Measurements from ENCODE around the gene WDR47. TPM values are rescaled to one million over a fixed set of nuclear protein-coding genes. Genes with fewer than 3 reads are reported as not detected.

WDR47 gene
- polyA plus RNA-seq, 2 of the 4 experiments (the other 2 are of a cell fraction) = 5.5 to 10.8 TPM

DNA sequence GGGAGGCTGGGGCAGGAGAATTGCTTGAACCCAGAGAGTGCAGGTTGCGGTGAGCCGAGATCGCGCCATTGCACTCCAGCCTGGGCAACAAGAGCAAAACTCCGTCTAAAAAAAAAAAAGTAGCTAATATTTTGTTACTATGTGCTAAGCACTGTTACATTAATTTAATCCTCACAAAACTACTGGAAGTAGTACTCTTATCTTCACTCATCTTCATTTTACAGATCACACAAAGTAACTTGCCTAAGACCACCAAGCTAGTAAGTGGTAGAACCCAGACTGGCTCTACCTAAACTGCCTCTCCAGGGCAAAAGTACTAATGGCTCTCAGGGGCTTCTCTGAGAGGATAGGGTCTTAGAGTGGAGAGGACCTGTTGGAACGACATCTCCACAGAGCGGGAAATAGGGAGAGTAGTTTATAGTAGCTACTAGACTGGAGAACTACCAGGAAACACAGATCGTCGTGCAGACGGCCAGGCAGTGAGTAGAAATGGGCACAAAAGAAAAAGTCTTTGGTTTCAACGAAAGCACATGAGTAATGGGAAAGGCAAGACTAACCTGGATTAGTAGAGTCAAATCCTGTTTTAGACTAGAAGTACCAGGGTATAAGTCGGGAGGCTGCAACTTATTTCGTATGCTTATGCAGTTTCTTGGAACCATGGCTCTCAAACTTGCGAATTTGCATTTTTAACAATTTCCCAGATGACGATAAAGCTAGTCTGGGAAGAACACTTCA, 80.0 kb downstream of the WDR47 start:
- ATAC-seq = no peak
- CTCF ChIA-PET = no interaction called here
- Histone ChIP-seq H3K9me3 (no peaks in the 10 kb centered on the region), H3K4me2 (peak overlapping the region; percentile 71), H3K27ac (peak overlapping the region; percentile 78 to 91; a peak in 4 of 6 replicates), H3K4me3 (peak overlapping the region; percentile 62), H3K4me1 (peaks cover 11% of the 10 kb centered on the region; the same call in 2 of the 3 replicates)
- no peak for FAIRE-seq
- TF ChIP-seq, protein P1, sequence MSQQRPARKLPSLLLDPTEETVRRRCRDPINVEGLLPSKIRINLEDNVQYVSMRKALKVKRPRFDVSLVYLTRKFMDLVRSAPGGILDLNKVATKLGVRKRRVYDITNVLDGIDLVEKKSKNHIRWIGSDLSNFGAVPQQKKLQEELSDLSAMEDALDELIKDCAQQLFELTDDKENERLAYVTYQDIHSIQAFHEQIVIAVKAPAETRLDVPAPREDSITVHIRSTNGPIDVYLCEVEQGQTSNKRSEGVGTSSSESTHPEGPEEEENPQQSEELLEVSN (IDR thresholded peaks at IDR 0.05; ENCODE audit: borderline replicate concordance, low read depth) = no peak
- TF ChIP-seq ESRRA (IDR thresholded peaks at IDR 0.05; ENCODE audit: borderline replicate concordance, low read length) (no peak), HDAC2 (IDR thresholded peaks at IDR 0.05) (no peak), HOXB5 (CRISPR knock-in tag; IDR thresholded peaks at IDR 0.05) (no peak)
- POLR2A ChIA-PET = interaction anchor here (0.8 to 1.4 kb wide), 2 partner anchors 80 to 138 kb away, joined by 3 to 10 read pairs; partner anchors contain the start of gene WDR47
- DNase-seq (ENCODE audit: low read depth in 1 of 2, low spot score in 1 of 2) = no peak
- WGBS (ENCODE audit: missing lambda C conversion rate) = 87% methylated on average over 15 of the region's 15 CpGs

DNA sequence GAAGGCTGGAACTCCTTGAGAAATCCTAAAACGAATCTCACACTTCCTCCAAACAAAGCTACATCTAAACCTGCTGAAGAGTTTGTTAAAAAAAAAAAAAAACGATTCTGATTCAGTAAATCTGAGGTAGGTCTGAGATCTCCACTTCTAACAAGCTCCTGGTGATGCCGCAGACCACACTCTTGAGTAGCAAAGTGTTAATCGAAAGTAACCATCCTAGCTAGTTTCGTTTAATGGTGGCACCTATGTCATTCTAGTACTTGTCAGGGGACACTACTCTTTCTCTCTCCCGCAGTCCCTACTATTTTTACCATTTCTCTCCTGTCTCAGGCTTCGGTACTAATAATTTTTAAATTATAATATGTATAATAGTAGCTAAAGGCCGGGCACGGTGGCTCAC, 80.7 kb downstream of the WDR47 start:
- WGBS (ENCODE audit: missing lambda C conversion rate) = 84% methylated on average over 9 of the region's 9 CpGs
- ChIA-PET POLR2A (interaction anchor here (0.8 kb wide), 1 partner anchor 81 kb away, joined by 3 read pairs; the partner anchor contains the start of gene WDR47), CTCF (no interaction called here)
- Histone ChIP-seq H3K4me3 (no peak overlapping the region), H3K27ac (no peak overlapping the region), H3K4me1 (peaks cover 11% of the 10 kb centered on the region; the same call in 2 of the 3 replicates), H3K9me3 (no peaks in the 10 kb centered on the region), H3K4me2 (no peak overlapping the region)
- no peak for ATAC-seq
- DNase-seq (ENCODE audit: low read depth in 1 of 2, low spot score in 1 of 2) = no peak
- FAIRE-seq = no peak
- TF ChIP-seq, protein P2, sequence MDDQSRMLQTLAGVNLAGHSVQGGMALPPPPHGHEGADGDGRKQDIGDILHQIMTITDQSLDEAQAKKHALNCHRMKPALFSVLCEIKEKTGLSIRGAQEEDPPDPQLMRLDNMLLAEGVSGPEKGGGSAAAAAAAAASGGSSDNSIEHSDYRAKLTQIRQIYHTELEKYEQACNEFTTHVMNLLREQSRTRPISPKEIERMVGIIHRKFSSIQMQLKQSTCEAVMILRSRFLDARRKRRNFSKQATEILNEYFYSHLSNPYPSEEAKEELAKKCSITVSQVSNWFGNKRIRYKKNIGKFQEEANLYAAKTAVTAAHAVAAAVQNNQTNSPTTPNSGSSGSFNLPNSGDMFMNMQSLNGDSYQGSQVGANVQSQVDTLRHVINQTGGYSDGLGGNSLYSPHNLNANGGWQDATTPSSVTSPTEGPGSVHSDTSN (IDR thresholded peaks at IDR 0.05) = no peak
- TF ChIP-seq, protein P3, sequence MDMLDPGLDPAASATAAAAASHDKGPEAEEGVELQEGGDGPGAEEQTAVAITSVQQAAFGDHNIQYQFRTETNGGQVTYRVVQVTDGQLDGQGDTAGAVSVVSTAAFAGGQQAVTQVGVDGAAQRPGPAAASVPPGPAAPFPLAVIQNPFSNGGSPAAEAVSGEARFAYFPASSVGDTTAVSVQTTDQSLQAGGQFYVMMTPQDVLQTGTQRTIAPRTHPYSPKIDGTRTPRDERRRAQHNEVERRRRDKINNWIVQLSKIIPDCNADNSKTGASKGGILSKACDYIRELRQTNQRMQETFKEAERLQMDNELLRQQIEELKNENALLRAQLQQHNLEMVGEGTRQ (IDR thresholded peaks at IDR 0.05) = no peak
- TF ChIP-seq GATA3 (IDR thresholded peaks at IDR 0.05; ENCODE audit: borderline replicate concordance) (no peak), CBX2 (IDR thresholded peaks at IDR 0.05; ENCODE audit: borderline replicate concordance, low read depth) (no peak), HOXA7 (CRISPR knock-in tag; IDR thresholded peaks at IDR 0.05) (no peak), HEYL (CRISPR knock-in tag; IDR thresholded peaks at IDR 0.05) (no peak), PHF8 (IDR thresholded peaks at IDR 0.05; ENCODE audit: borderline replicate concordance, low read depth) (no peak), HOXB13 (CRISPR knock-in tag; IDR thresholded peaks at IDR 0.05; ENCODE audit: low read depth) (no peak), ZC3H11A (IDR thresholded peaks at IDR 0.05) (no peak), EHMT2 (IDR thresholded peaks at IDR 0.05; ENCODE audit: low read depth) (no peak), NFE2L2 (conservative IDR thresholded peaks at IDR 0.05; ENCODE audit: low read length) (no peak), KDM1A (IDR thresholded peaks at IDR 0.05; ENCODE audit: low read depth) (no peak), BHLHE40 (IDR thresholded peaks at IDR 0.05; ENCODE audit: low read depth, low read length) (no peak)
- TF ChIP-seq, protein P1 (IDR thresholded peaks at IDR 0.05; ENCODE audit: borderline replicate concordance, low read depth) = no peak
- TF ChIP-seq, protein P4, sequence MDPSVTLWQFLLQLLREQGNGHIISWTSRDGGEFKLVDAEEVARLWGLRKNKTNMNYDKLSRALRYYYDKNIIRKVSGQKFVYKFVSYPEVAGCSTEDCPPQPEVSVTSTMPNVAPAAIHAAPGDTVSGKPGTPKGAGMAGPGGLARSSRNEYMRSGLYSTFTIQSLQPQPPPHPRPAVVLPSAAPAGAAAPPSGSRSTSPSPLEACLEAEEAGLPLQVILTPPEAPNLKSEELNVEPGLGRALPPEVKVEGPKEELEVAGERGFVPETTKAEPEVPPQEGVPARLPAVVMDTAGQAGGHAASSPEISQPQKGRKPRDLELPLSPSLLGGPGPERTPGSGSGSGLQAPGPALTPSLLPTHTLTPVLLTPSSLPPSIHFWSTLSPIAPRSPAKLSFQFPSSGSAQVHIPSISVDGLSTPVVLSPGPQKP (IDR thresholded peaks at IDR 0.05; ENCODE audit: low read depth, low read length) = no peak
- TF ChIP-seq, protein P5, sequence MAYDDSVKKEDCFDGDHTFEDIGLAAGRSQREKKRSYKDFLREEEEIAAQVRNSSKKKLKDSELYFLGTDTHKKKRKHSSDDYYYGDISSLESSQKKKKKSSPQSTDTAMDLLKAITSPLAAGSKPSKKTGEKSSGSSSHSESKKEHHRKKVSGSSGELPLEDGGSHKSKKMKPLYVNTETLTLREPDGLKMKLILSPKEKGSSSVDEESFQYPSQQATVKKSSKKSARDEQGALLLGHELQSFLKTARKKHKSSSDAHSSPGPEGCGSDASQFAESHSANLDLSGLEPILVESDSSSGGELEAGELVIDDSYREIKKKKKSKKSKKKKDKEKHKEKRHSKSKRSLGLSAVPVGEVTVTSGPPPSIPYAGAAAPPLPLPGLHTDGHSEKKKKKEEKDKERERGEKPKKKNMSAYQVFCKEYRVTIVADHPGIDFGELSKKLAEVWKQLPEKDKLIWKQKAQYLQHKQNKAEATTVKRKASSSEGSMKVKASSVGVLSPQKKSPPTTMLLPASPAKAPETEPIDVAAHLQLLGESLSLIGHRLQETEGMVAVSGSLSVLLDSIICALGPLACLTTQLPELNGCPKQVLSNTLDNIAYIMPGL (CRISPR knock-in tag; IDR thresholded peaks at IDR 0.05; ENCODE audit: borderline replicate concordance) = no peak
- TF ChIP-seq, protein P6, sequence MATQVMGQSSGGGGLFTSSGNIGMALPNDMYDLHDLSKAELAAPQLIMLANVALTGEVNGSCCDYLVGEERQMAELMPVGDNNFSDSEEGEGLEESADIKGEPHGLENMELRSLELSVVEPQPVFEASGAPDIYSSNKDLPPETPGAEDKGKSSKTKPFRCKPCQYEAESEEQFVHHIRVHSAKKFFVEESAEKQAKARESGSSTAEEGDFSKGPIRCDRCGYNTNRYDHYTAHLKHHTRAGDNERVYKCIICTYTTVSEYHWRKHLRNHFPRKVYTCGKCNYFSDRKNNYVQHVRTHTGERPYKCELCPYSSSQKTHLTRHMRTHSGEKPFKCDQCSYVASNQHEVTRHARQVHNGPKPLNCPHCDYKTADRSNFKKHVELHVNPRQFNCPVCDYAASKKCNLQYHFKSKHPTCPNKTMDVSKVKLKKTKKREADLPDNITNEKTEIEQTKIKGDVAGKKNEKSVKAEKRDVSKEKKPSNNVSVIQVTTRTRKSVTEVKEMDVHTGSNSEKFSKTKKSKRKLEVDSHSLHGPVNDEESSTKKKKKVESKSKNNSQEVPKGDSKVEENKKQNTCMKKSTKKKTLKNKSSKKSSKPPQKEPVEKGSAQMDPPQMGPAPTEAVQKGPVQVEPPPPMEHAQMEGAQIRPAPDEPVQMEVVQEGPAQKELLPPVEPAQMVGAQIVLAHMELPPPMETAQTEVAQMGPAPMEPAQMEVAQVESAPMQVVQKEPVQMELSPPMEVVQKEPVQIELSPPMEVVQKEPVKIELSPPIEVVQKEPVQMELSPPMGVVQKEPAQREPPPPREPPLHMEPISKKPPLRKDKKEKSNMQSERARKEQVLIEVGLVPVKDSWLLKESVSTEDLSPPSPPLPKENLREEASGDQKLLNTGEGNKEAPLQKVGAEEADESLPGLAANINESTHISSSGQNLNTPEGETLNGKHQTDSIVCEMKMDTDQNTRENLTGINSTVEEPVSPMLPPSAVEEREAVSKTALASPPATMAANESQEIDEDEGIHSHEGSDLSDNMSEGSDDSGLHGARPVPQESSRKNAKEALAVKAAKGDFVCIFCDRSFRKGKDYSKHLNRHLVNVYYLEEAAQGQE (IDR thresholded peaks at IDR 0.05) = no peak

Data from A549 (cell line).